Gastroesophageal sphincter (tissue), 3 donors: ENCODE results near the gene PAM.

Source experiments
- CTCF ChIP-seq, 4 experiments: fragments of 200-600 bp in 2 of 4; fragments of 450-650 bp in 2 of 4; sonication (generic) in 1 of 4; IDR thresholded peaks; one replicate each; pipeline ENCODE4 v1.5.1; 2017 to 2019; ENCODE audit warnings: antibody characterized with exemption in 4 of 4, mild to moderate bottlenecking in 2 of 4, moderate library complexity in 2 of 4
- POLR2A ChIP-seq, 2 donors: fragments of 450-650 bp; IDR thresholded peaks; one replicate each; pipeline ENCODE4 v1.6.1; 2017; ENCODE audit warnings: antibody characterized with exemption in 2 of 2, mild to moderate bottlenecking in 2 of 2, moderate library complexity in 1 of 2
- POLR2AphosphoS5 ChIP-seq: sonication (generic); formaldehyde crosslinking; IDR thresholded peaks from one replicate; pipeline ENCODE4 v1.6.1; 2017; ENCODE audit warnings: antibody characterized with exemption

GRCh38 chr5:102747386-102748166 is 7.5 kb upstream of the PAM start:
- TF ChIP-seq POLR2A (IDR thresholded peaks at IDR 0.05) (no peak), CTCF (IDR thresholded peaks at IDR 0.05) (no peak), POLR2AphosphoS5 (no peak)
